HepG2 (cell line): Measurements from ENCODE around the gene CIITA. TPM values are rescaled to one million over a fixed set of nuclear protein-coding genes. Genes with fewer than 3 reads are reported as not detected.

Experiments
- ARNT ChIP-seq: fragments of 450-650 bp; IDR thresholded peaks from 2 replicates; pipeline ENCODE4 v1.6.1; 2017
- ARNT2 ChIP-seq: sonication (generic); formaldehyde crosslinking; IDR thresholded peaks from 2 replicates; pipeline ENCODE4 v1.8.0; 2022; ENCODE audit warnings: mild to moderate bottlenecking, low read depth, missing genetic modification reagents, moderate library complexity
- KDM2A ChIP-seq: sonication (generic); formaldehyde crosslinking; IDR thresholded peaks from 2 replicates; pipeline ENCODE4 v1.4.0; 2020; ENCODE audit warnings: low read depth, missing genetic modification reagents, borderline replicate concordance
- NCOA1 ChIP-seq: sonication (generic); formaldehyde crosslinking; IDR thresholded peaks from 2 replicates; pipeline ENCODE4 v1.9.0; 2021; ENCODE audit warnings: missing genetic modification reagents
- RBAK ChIP-seq: sonication (generic); formaldehyde crosslinking; IDR thresholded peaks from 2 replicates; pipeline ENCODE4 v1.5.1; 2020; ENCODE audit warnings: mild to moderate bottlenecking, missing genetic modification reagents
- RCOR2 ChIP-seq: IDR thresholded peaks from 2 replicates; pipeline ENCODE4 v1.6.1; 2016; ENCODE audit warnings: missing biosample characterization, missing genetic modification reagents
- RFX1 ChIP-seq: fragments of 450-650 bp; IDR thresholded peaks from 2 replicates; pipeline ENCODE4 v1.6.1; 2017
- SIX1 ChIP-seq: sonication (generic); formaldehyde crosslinking; IDR thresholded peaks from 2 replicates; pipeline ENCODE4 v1.4.0; 2020; ENCODE audit warnings: missing genetic modification reagents, borderline replicate concordance
- SMYD3 ChIP-seq: sonication (generic); formaldehyde crosslinking; IDR thresholded peaks from 2 replicates; pipeline ENCODE4 v1.8.1; 2023; ENCODE audit warnings: mild to moderate bottlenecking, missing genetic modification reagents
- SNRNP70 ChIP-seq: fragments of 200-400 bp; formaldehyde crosslinking; IDR thresholded peaks from 2 replicates; pipeline ENCODE4 v1.6.1; 2017; ENCODE audit warnings: mild to moderate bottlenecking, low read depth, low read length, moderate library complexity
- TBX2 ChIP-seq: sonication (generic); formaldehyde crosslinking; IDR thresholded peaks from 2 replicates; pipeline ENCODE4 v1.5.0; 2020; ENCODE audit warnings: missing genetic modification reagents, mild to moderate bottlenecking, borderline replicate concordance
- U2AF1 ChIP-seq: fragments of 200-400 bp; formaldehyde crosslinking; optimal IDR thresholded peaks from 2 replicates; pipeline ENCODE3; 2017; ENCODE audit warnings: mild to moderate bottlenecking, low read depth, low read length
- ZKSCAN5 ChIP-seq: sonication (generic); formaldehyde crosslinking; IDR thresholded peaks from 2 replicates; pipeline ENCODE4 v1.5.1; 2020; ENCODE audit warnings: mild to moderate bottlenecking, missing genetic modification reagents
- ZNF225 ChIP-seq: sonication (generic); formaldehyde crosslinking; IDR thresholded peaks from 2 replicates; pipeline ENCODE4 v1.4.0; 2020; ENCODE audit warnings: mild to moderate bottlenecking, missing genetic modification reagents
- ZNF292 ChIP-seq: sonication (generic); formaldehyde crosslinking; IDR thresholded peaks from 2 replicates; pipeline ENCODE4 v1.8.1; 2022; ENCODE audit warnings: mild to moderate bottlenecking, low read depth, missing genetic modification reagents, borderline replicate concordance
- ZNF326 ChIP-seq: sonication (generic); formaldehyde crosslinking; IDR thresholded peaks from 2 replicates; pipeline ENCODE4 v1.4.0; 2020; ENCODE audit warnings: missing genetic modification reagents, borderline replicate concordance
- ZNF468 ChIP-seq: sonication (generic); formaldehyde crosslinking; IDR thresholded peaks from 2 replicates; pipeline ENCODE4 v1.8.0; 2022; ENCODE audit warnings: mild to moderate bottlenecking, moderate library complexity, missing genetic modification reagents
- ZNF557 ChIP-seq: sonication (generic); formaldehyde crosslinking; IDR thresholded peaks from 2 replicates; pipeline ENCODE4 v1.4.0; 2020; ENCODE audit warnings: missing genetic modification reagents
- ZNF788 ChIP-seq: sonication (generic); formaldehyde crosslinking; IDR thresholded peaks from 2 replicates; pipeline ENCODE4 v1.5.0; 2020; ENCODE audit warnings: mild to moderate bottlenecking, missing genetic modification reagents, borderline replicate concordance
- ZNF839 ChIP-seq: sonication (generic); formaldehyde crosslinking; IDR thresholded peaks from 2 replicates; pipeline ENCODE4 v1.4.0; 2020; ENCODE audit warnings: missing genetic modification reagents, mild to moderate bottlenecking, borderline replicate concordance
- ZSCAN20 ChIP-seq: sonication (generic); formaldehyde crosslinking; IDR thresholded peaks from 2 replicates; pipeline ENCODE4 v1.4.0; 2020; ENCODE audit warnings: missing genetic modification reagents, mild to moderate bottlenecking, borderline replicate concordance
- polyA plus RNA-seq, 8 experiments: library from polyadenylated mRNA; depleted of rRNA in 3 of 8; stranded (reverse) in 7 of 8; unstranded in 1 of 8; fragments of >200 nt; fragmentation: Illumina TruSeq in 4 of 8; extraction: Trizol in 4 of 8; gene quantifications; 2 replicates each; pipeline versions ENCODE4 v1.2.1 to v1.2.3, GENCODE V29; 2011 to 2016; ENCODE audit warnings: low read depth in 4 of 8, missing spikeins in 1 of 8, mixed read lengths in 1 of 8; ENCODE audit not compliant: insufficient read depth in 1 of 8
- total RNA-seq, 5 experiments: library from RNA; depleted of rRNA; stranded (reverse); fragments of >200 nt; fragmentation: Illumina TruSeq; extraction: Trizol; gene quantifications; 2 replicates each; pipeline ENCODE4 v1.2.3, GENCODE V29; 2016; ENCODE audit warnings: low read depth in 1 of 5
- TF ChIP-seq, protein P1 (sequence below): sonication (generic); formaldehyde crosslinking; IDR thresholded peaks from 2 replicates; pipeline ENCODE4 v1.4.0; 2020; ENCODE audit warnings: missing genetic modification reagents
- TF ChIP-seq, protein P2 (sequence below): sonication (generic); formaldehyde crosslinking; IDR thresholded peaks from 2 replicates; pipeline ENCODE4 v1.8.1; 2023; ENCODE audit warnings: missing genetic modification reagents, inconsistent platforms, borderline replicate concordance
- TF ChIP-seq, protein P3 (sequence below): sonication (generic); formaldehyde crosslinking; IDR thresholded peaks from 2 replicates; pipeline ENCODE4 v1.4.0; 2020; ENCODE audit warnings: mild to moderate bottlenecking, missing genetic modification reagents, borderline replicate concordance

Gene CIITA
- total and polyA plus RNA-seq, 2 of the 13 experiments (the other 11 are each of a cell fraction or from before 2014, with no cell fraction given): 0.08 to 0.09 TPM

DNA sequence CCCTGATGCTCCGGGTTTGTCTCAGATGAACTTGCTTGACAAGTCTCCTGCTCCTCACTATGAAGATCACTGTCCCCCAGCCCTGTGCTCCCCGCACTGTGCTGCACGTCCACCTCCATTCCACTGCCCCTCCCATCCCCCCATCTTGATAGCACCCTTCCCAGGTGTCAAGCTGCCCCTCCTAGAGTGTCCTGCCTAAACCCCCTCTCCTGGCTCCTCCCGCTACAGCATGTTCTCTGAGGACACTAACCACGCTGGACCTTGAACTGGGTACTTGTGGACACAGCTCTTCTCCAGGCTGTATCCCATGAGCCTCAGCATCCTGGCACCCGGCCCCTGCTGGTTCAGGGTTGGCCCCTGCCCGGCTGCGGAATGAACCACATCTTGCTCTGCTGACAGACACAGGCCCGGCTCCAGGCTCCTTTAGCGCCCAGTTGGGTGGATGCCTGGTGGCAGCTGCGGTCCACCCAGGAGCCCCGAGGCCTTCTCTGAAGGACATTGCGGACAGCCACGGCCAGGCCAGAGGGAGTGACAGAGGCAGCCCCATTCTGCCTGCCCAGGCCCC, 46.7 kb downstream of the CIITA start (continued):
- TF ChIP-seq ZNF839 (CRISPR knock-in tag): peak; percentile 71; the same call in 1 of the 2 replicates
- TF ChIP-seq SMYD3 (CRISPR knock-in tag): no peak
- peak; percentile 84 for TF ChIP-seq RCOR2
- TF ChIP-seq, protein P1, sequence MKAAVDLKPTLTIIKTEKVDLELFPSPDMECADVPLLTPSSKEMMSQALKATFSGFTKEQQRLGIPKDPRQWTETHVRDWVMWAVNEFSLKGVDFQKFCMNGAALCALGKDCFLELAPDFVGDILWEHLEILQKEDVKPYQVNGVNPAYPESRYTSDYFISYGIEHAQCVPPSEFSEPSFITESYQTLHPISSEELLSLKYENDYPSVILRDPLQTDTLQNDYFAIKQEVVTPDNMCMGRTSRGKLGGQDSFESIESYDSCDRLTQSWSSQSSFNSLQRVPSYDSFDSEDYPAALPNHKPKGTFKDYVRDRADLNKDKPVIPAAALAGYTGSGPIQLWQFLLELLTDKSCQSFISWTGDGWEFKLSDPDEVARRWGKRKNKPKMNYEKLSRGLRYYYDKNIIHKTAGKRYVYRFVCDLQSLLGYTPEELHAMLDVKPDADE (CRISPR knock-in tag): no peak
- TF ChIP-seq U2AF1: no peak
- no peak for TF ChIP-seq SIX1 (CRISPR knock-in tag)
- TF ChIP-seq ZNF468: no peak
- peak; percentile 82; the same call in 1 of the 2 replicates for TF ChIP-seq ZNF292
- no peak for TF ChIP-seq ZSCAN20
- TF ChIP-seq ZNF557 (CRISPR knock-in tag): peak; percentile 45; the same call in 1 of the 2 replicates
- no peak for TF ChIP-seq ZNF326 (CRISPR knock-in tag)
- TF ChIP-seq, protein P2, sequence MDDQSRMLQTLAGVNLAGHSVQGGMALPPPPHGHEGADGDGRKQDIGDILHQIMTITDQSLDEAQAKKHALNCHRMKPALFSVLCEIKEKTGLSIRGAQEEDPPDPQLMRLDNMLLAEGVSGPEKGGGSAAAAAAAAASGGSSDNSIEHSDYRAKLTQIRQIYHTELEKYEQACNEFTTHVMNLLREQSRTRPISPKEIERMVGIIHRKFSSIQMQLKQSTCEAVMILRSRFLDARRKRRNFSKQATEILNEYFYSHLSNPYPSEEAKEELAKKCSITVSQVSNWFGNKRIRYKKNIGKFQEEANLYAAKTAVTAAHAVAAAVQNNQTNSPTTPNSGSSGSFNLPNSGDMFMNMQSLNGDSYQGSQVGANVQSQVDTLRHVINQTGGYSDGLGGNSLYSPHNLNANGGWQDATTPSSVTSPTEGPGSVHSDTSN: no peak
- peak; percentile 44; the same call in 1 of the 2 replicates for TF ChIP-seq KDM2A (CRISPR knock-in tag)
- no peak for TF ChIP-seq ARNT
- peak; percentile 67; the same call in 1 of the 2 replicates for TF ChIP-seq TBX2 (CRISPR knock-in tag)
- TF ChIP-seq, protein P3, sequence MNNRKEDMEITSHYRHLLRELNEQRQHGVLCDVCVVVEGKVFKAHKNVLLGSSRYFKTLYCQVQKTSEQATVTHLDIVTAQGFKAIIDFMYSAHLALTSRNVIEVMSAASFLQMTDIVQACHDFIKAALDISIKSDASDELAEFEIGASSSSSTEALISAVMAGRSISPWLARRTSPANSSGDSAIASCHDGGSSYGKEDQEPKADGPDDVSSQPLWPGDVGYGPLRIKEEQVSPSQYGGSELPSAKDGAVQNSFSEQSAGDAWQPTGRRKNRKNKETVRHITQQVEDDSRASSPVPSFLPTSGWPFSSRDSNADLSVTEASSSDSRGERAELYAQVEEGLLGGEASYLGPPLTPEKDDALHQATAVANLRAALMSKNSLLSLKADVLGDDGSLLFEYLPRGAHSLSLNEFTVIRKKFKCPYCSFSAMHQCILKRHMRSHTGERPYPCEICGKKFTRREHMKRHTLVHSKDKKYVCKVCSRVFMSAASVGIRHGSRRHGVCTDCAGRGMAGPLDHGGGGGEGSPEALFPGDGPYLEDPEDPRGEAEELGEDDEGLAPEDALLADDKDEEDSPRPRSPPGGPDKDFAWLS (CRISPR knock-in tag): peak; percentile 69; the same call in 1 of the 2 replicates
- 0 out of 2 replicates have a peak, but pooled peaks have one; percentile 47 for TF ChIP-seq NCOA1 (CRISPR knock-in tag)
- TF ChIP-seq RBAK (CRISPR knock-in tag): no peak
- TF ChIP-seq RFX1: no peak
- no peak for TF ChIP-seq ARNT2
- TF ChIP-seq ZNF788 (CRISPR knock-in tag): peak; percentile 50; the same call in 1 of the 2 replicates
- no peak for TF ChIP-seq ZKSCAN5
- no peak for TF ChIP-seq SNRNP70
- no peak for TF ChIP-seq ZNF225 (CRISPR knock-in tag)
